Measurements from ENCODE around the gene CLEC4M.

DNA sequence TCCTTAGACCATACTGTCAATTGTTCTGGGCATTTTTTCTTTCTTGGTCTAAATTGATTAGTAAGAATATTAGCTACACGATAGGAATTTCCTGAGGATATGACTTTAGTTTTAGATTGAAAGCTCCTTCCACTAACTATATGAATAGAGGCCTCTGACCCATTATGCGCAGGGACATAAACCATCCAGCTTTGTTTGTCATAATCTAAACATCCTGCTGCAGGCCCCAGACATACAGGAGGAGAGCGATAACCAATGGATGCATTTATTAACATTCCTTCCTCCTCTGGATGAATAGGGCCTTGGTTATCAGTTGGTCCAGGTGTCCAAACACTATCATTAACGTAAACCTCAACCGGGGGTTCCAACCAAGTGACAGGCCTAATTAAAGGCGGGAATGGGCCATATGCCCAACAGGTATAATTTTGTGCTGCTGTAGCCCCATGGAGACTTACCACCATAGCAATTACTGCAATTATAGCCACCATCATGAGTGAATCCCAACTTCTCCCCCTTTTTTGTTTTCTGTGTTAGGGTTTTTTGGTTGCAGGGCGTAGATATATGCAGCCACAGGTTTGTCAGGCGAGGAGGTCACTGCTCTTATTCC, 32.6 kb downstream of the CLEC4M start:
- no peak for TF ChIP-seq ZNF274 (IDR thresholded peaks at IDR 0.05; ENCODE audit: low read depth, low read length)
- no peak for TF ChIP-seq SUZ12 (IDR thresholded peaks at IDR 0.05; ENCODE audit: extremely low read depth, insufficient read depth, insufficient read length)
- TF ChIP-seq YY1 (IDR thresholded peaks at IDR 0.05; ENCODE audit: insufficient read depth, insufficient read length) = no peak

Measured in NT2/D1 (cell line).